EH (cell line): ENCODE results near the gene CDH6.

Experiments used
- DNase-seq: peaks from one replicate; pipeline ENCODE4 v3.0.0-alpha.2; 2015; ENCODE audit warnings: low read depth

The CDH6 gene

GRCh38 chr5:31329715-31330114, 136.2 kb downstream of the CDH6 start:
- DNase-seq = peak; percentile 12

GRCh38 chr5:31332160-31332559, 138.7 kb downstream of the CDH6 start:
- DNase-seq = no peak

GRCh38 chr5:31333475-31333874, 140.0 kb downstream of the CDH6 start:
- DNase-seq = no peak

- DNase-seq = no peak
These were observed 140.8 kb downstream of the CDH6 start for GRCh38 chr5:31334061-31334860.

- no peak for DNase-seq
These were observed 142.0 kb downstream of the CDH6 start for GRCh38 chr5:31335456-31335855.

GRCh38 chr5:31343946-31344345, 150.5 kb downstream of the CDH6 start:
- DNase-seq = no peak

GRCh38 chr5:31346896-31347551, 153.5 kb downstream of the CDH6 start:
- DNase-seq = peak; percentile 58

GRCh38 chr5:31347552-31347905, 154.0 kb downstream of the CDH6 start:
- DNase-seq = peak; percentile 60

GRCh38 chr5:31350395-31350794, 156.9 kb downstream of the CDH6 start:
- DNase-seq = no peak

GRCh38 chr5:31355337-31355736, 161.9 kb downstream of the CDH6 start:
- DNase-seq = no peak

- DNase-seq = no peak
These were observed 163.6 kb downstream of the CDH6 start for GRCh38 chr5:31357038-31357437.

GRCh38 chr5:31359839-31360238, 166.4 kb downstream of the CDH6 start:
- no peak for DNase-seq

- DNase-seq = peak; percentile 94
These were observed 167.7 kb downstream of the CDH6 start for GRCh38 chr5:31361234-31361633.

- DNase-seq = peak; percentile 83
These were observed 168.4 kb downstream of the CDH6 start for GRCh38 chr5:31361704-31362528.

- DNase-seq = peak; percentile 79
These were observed 169.0 kb downstream of the CDH6 start for GRCh38 chr5:31362529-31362900.

- peak; percentile 62 for DNase-seq
These were observed 169.6 kb downstream of the CDH6 start for GRCh38 chr5:31362931-31363568.

- DNase-seq = peak; percentile 93
These were observed 171.6 kb downstream of the CDH6 start for GRCh38 chr5:31364881-31365636.

GRCh38 chr5:31365776-31366175, 172.3 kb downstream of the CDH6 start:
- DNase-seq = no peak

GRCh38 chr5:31366941-31367340, 173.5 kb downstream of the CDH6 start:
- peak; percentile 80 for DNase-seq

- DNase-seq = no peak
These were observed 178.6 kb downstream of the CDH6 start for GRCh38 chr5:31372124-31372523.

- no peak for DNase-seq
These were observed 182.7 kb downstream of the CDH6 start for GRCh38 chr5:31375999-31376720.
